Activated T-helper 17 cell treated with anti-CD3 and anti-CD28 coated beads, Interleukin-2, amount 50 U/mL, for 72 hours (primary cell): ENCODE data around the gene CPSF4L. TPM values are rescaled to one million over a fixed set of nuclear protein-coding genes. Genes with fewer than 3 reads are reported as not detected.

Experiments
- ATAC-seq: fragments of 150-1000 bp; cut with Tn5 transposase; replicated peaks from 2 replicates; pipeline ENCODE4 v1.10.0; 2021; ENCODE audit warnings: mild to moderate bottlenecking, moderate library complexity
- H3K27ac Mint-ChIP-seq: one replicate; pipeline ENCODE4 v1.8.0; 2022; ENCODE audit warnings: mixed read lengths
- H3K27me3 Mint-ChIP-seq: one replicate; pipeline ENCODE4 v1.8.0; 2022; ENCODE audit warnings: mixed read lengths
- H3K36me3 Mint-ChIP-seq: one replicate; pipeline ENCODE4 v1.8.0; 2022; ENCODE audit warnings: low read depth, mild to moderate bottlenecking, mixed read lengths
- H3K4me1 Mint-ChIP-seq: one replicate; pipeline ENCODE4 v1.8.0; 2022; ENCODE audit warnings: mixed read lengths
- H3K4me3 Mint-ChIP-seq: one replicate; pipeline ENCODE4 v1.8.0; 2022; ENCODE audit warnings: mild to moderate bottlenecking, mixed read lengths
- H3K9me3 Mint-ChIP-seq: one replicate; pipeline ENCODE4 v1.8.0; 2022; ENCODE audit warnings: mixed read lengths
- total RNA-seq, 2 donors: library from RNA; stranded (reverse); gene quantifications; one replicate each; pipeline ENCODE4 v1.2.3, GENCODE V29; 2022

CPSF4L gene
- total RNA-seq, 2 donors from 2014 or later = not detected

- Mint-ChIP-seq H3K27me3 (no peaks in the 10 kb centered on the region), H3K4me1 (peaks cover 25% of the 10 kb centered on the region), H3K36me3 (peaks cover 83% of the 10 kb centered on the region), H3K9me3 (no peaks in the 10 kb centered on the region), H3K27ac (no peak overlapping the region), H3K4me3 (no peak overlapping the region)
- no peak for ATAC-seq
Observed at GRCh38 chr17:73198930-73199260, 62.8 kb downstream of the CPSF4L start.

Other genes with a start within 250 kb of the CPSF4L start
- gene SLC39A11, start 169.2 kb downstream of the CPSF4L start, total RNA-seq = 10 to 100 TPM; 13.1 to 19.0 TPM
- under 1 TPM; 0.04 to 0.90 TPM for gene SSTR2, start 96.9 kb downstream of the CPSF4L start, total RNA-seq
- 10 to 100 TPM; 22.5 to 27.3 TPM for gene COG1, start 68.8 kb downstream of the CPSF4L start, total RNA-seq
- 1 to 10 TPM in 1 of 2 donors, under 1 TPM in 1; 0.67 to 2.5 TPM for gene CDC42EP4, start 50.1 kb upstream of the CPSF4L start, total RNA-seq